Measurements from ENCODE around the gene ANGPTL7. TPM values are rescaled to one million over a fixed set of nuclear protein-coding genes. Genes with fewer than 3 reads are reported as not detected.

Gene ANGPTL7
- total RNA-seq, 2 experiments from 2014 or later, result not detected

DNA sequence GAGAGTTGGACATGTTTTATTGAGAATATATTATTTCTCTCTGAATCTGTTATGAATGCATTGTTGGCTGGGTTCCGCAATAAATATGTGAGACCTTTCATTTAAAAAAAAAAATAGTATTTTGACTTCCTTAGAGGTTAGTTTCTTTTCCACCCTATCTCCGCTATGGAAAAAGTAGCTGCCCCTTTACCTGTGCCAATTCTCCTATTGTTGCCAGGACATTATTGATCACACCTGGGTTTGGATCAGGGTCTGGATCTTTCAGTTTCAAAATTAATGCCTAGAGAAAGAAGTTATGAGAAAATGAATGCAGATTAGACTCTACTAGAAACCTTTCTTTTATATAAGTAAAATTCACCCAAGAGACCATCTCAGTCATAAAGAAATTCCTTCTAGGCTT, 44.1 kb downstream of the ANGPTL7 start:
- POLR2A ChIA-PET, result no interaction called here
- Mint-ChIP-seq H3K4me1 (peaks cover 6% of the 10 kb centered on the region), H3K27ac (no peak overlapping the region), H3K36me3 (peaks cover 42% of the 10 kb centered on the region), H3K27me3 (no peaks in the 10 kb centered on the region), H3K4me3 (no peak overlapping the region), H3K9me3 (no peaks in the 10 kb centered on the region)
- no peak for ATAC-seq (ENCODE audit: low read depth)
- DNase-seq, result no peak

DNA sequence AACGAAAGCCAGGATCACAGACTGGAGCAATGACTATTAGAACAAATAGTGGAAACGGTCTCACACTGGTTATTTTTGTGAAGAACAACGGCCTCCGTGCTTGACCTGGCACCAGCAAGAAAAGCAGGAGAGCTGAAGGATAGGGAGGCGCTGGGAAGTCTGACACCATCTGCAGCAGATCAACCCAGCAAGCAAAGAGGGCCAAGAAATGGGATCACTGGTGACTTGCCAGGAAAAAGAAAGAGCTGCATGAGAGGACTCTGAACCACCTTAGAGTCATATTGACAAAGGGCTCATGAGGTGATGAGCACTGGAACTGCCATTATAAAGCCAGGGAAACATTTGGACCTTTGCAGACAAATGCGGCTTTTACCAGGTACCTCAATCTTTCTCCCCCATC, 48.2 kb downstream of the ANGPTL7 start:
- H3K4me1 Mint-ChIP-seq, result peaks cover 8% of the 10 kb centered on the region
- ATAC-seq (ENCODE audit: low read depth), result no peak
- no peaks in the 10 kb centered on the region for H3K9me3 Mint-ChIP-seq
- POLR2A ChIA-PET, result interaction anchor here (1.5 kb wide), 1 partner anchor 10 kb away, joined by 5 read pairs; no protein-coding TSS in a partner anchor
- peak overlapping the region; percentile 50 for H3K27ac Mint-ChIP-seq
- H3K36me3 Mint-ChIP-seq, result peaks cover 23% of the 10 kb centered on the region
- H3K27me3 Mint-ChIP-seq, result no peaks in the 10 kb centered on the region
- H3K4me3 Mint-ChIP-seq, result no peak overlapping the region
- no peak for DNase-seq

DNA sequence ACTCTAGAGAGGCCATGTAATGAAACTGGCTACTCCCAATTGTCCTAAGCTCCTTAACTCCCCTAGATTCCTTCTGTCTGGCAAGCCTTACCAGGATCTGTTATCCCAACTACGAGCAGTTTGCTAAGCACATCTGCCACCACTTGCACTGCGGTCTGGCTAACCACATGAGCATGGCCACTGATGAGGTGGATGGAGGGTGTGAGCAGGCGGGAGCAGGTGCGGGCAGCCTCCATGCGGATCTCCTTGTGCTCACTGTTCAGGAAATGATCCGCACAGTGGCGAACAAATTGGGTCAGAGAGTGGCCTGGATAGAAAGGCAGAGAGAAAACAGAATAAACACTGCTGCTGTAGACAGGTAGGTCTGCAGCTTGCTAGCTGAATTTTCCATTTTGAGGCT, 49.2 kb downstream of the ANGPTL7 start:
- Mint-ChIP-seq H3K9me3 (no peaks in the 10 kb centered on the region), H3K27me3 (no peaks in the 10 kb centered on the region), H3K36me3 (peaks cover 19% of the 10 kb centered on the region), H3K4me1 (peaks cover 8% of the 10 kb centered on the region), H3K4me3 (no peak overlapping the region), H3K27ac (no peak overlapping the region)
- POLR2A ChIA-PET, result interaction anchor here (1.5 kb wide), 1 partner anchor 11 kb away, joined by 5 read pairs; no protein-coding TSS in a partner anchor
- ATAC-seq (ENCODE audit: low read depth) (no peak), DNase-seq (no peak)

DNA sequence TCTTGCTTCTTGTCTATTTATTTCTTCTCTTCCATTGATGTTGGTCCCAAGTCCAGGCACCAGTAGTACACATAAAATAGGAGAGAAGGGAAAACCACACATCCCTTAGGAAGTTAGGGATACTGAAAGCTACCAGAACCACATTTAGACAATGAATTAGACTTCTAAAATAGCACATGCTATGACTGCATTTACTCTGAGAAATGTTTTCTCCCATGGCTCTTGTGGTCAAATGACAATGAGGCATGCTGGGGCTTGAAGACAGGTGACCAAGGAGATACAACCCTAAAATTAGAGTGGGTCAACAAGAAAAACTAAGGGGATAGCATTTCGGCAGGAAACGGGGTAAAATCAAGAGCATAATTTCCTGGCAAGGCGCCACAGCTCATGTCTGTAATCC, 56.1 kb downstream of the ANGPTL7 start:
- Mint-ChIP-seq H3K36me3 (peaks cover 9% of the 10 kb centered on the region), H3K4me1 (peaks cover 3% of the 10 kb centered on the region), H3K27ac (no peak overlapping the region), H3K27me3 (no peaks in the 10 kb centered on the region), H3K9me3 (no peaks in the 10 kb centered on the region), H3K4me3 (no peak overlapping the region)
- POLR2A ChIA-PET, result no interaction called here
- DNase-seq (no peak), ATAC-seq (ENCODE audit: low read depth) (no peak)

Other genes starting within 250 kb of the ANGPTL7 start
- gene TARDBP, start 176.7 kb upstream of the ANGPTL7 start, total RNA-seq, result 100 to 1,000 TPM; 166 to 174 TPM
- not detected for gene MASP2, start 142.1 kb upstream of the ANGPTL7 start, total RNA-seq
- 10 to 100 TPM; 72.3 to 85.0 TPM for gene SRM, start 129.3 kb upstream of the ANGPTL7 start, total RNA-seq
- gene EXOSC10, start 89.5 kb upstream of the ANGPTL7 start, total RNA-seq, result 10 to 100 TPM; 89.1 to 92.8 TPM
- 10 to 100 TPM; 40.7 to 45.4 TPM for gene MTOR, start 73.2 kb downstream of the ANGPTL7 start, total RNA-seq
- 10 to 100 TPM; 26.5 to 28.9 TPM for gene UBIAD1, start 83.8 kb downstream of the ANGPTL7 start, total RNA-seq

Data from activated naive CD8-positive, alpha-beta T cell treated with anti-CD3 and anti-CD28 coated beads, Interleukin-2, amount 10 ng/mL, durations not matched to agents 7 days and 5 days (primary cell).